Measurements from ENCODE around the gene EYA2. TPM values are rescaled to one million over a fixed set of nuclear protein-coding genes. Genes with fewer than 3 reads are reported as not detected.

The EYA2 gene
- total RNA-seq, 1 donor from 2014 or later, result 0.94 TPM

GRCh38 chr20:47115694-47116093, 221.1 kb downstream of the EYA2 start:
- no peak for DNase-seq

GRCh38 chr20:47117371-47117770, 222.7 kb downstream of the EYA2 start:
- no peak for DNase-seq

- DNase-seq, result no peak
These were observed 223.1 kb downstream of the EYA2 start for GRCh38 chr20:47117773-47118172.

GRCh38 chr20:47118206-47118605, 223.6 kb downstream of the EYA2 start:
- no peak for DNase-seq

- DNase-seq, result no peak
These were observed 224.0 kb downstream of the EYA2 start for GRCh38 chr20:47118641-47119040.

GRCh38 chr20:47120346-47120936, 225.8 kb downstream of the EYA2 start:
- DNase-seq, result no peak

GRCh38 chr20:47122560-47122959, 227.9 kb downstream of the EYA2 start:
- no peak for DNase-seq

- DNase-seq, result no peak
These were observed 229.6 kb downstream of the EYA2 start for GRCh38 chr20:47124181-47124717.

GRCh38 chr20:47125508-47125757, 230.8 kb downstream of the EYA2 start:
- DNase-seq, result no peak

- no peak for DNase-seq
These were observed 231.3 kb downstream of the EYA2 start for GRCh38 chr20:47125758-47126591.

- DNase-seq, result no peak
These were observed 232.1 kb downstream of the EYA2 start for GRCh38 chr20:47126709-47127108.

GRCh38 chr20:47127546-47127945, 232.9 kb downstream of the EYA2 start:
- no peak for DNase-seq

GRCh38 chr20:47127999-47128398, 233.4 kb downstream of the EYA2 start:
- DNase-seq, result no peak

- no peak for DNase-seq
These were observed 234.7 kb downstream of the EYA2 start for GRCh38 chr20:47129306-47129705.

- DNase-seq, result no peak
These were observed 239.3 kb downstream of the EYA2 start for GRCh38 chr20:47133809-47134456.

- no peak for DNase-seq
These were observed 242.1 kb downstream of the EYA2 start for GRCh38 chr20:47136782-47137181.

- no peak for DNase-seq
These were observed 242.7 kb downstream of the EYA2 start for GRCh38 chr20:47137231-47137870.

- no peak for DNase-seq
These were observed 245.4 kb downstream of the EYA2 start for GRCh38 chr20:47139934-47140535.

- no peak for DNase-seq
These were observed 246.8 kb downstream of the EYA2 start for GRCh38 chr20:47141350-47141921.

GRCh38 chr20:47141941-47142773, 247.5 kb downstream of the EYA2 start:
- DNase-seq, result no peak

GRCh38 chr20:47142774-47143170, 248.1 kb downstream of the EYA2 start:
- DNase-seq, result no peak
